HepG2 (cell line): ENCODE data around the gene RASA3.

Source experiments
- CCDC6 ChIP-seq: sonication (generic); formaldehyde crosslinking; IDR thresholded peaks from 2 replicates; pipeline ENCODE4 v1.8.1; 2022; ENCODE audit warnings: mild to moderate bottlenecking, missing genetic modification reagents, moderate library complexity
- PAX8 ChIP-seq: sonication (generic); formaldehyde crosslinking; IDR thresholded peaks from 2 replicates; pipeline ENCODE4 v1.8.0; 2022; ENCODE audit warnings: mild to moderate bottlenecking, missing genetic modification reagents, borderline replicate concordance
- ZKSCAN8 ChIP-seq: IDR thresholded peaks from 2 replicates; pipeline ENCODE4 v1.6.1; 2016; ENCODE audit warnings: borderline replicate concordance, missing genetic modification reagents, missing compliant biosample characterization
- TF ChIP-seq, protein P1 (sequence below): sonication (generic); formaldehyde crosslinking; IDR thresholded peaks from 2 replicates; pipeline ENCODE4 v1.5.0; 2020; ENCODE audit warnings: mild to moderate bottlenecking, missing genetic modification reagents, moderate library complexity

DNA sequence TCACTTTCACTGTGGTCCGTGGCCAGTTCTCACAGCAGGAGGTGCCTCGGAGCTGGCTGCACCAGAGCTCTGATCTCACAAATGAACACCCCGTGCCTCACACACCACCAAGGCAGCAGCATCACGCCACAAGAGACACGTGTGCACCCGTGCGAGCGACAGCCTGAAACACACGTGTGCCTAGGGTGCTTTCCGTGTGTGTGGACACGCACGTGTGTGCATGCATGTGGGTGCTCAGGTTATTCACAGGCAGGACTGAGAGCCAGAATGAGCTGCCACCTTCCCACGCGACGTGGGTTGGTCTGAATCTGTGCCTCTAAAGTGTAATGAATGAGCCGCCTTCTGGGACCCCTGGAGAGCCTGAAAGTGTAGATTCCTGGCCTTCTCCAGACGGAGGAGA is 90.9 kb downstream of the RASA3 start:
- TF ChIP-seq PAX8 (CRISPR knock-in tag): no peak
- TF ChIP-seq CCDC6 (CRISPR knock-in tag): no peak
- TF ChIP-seq, protein P1, sequence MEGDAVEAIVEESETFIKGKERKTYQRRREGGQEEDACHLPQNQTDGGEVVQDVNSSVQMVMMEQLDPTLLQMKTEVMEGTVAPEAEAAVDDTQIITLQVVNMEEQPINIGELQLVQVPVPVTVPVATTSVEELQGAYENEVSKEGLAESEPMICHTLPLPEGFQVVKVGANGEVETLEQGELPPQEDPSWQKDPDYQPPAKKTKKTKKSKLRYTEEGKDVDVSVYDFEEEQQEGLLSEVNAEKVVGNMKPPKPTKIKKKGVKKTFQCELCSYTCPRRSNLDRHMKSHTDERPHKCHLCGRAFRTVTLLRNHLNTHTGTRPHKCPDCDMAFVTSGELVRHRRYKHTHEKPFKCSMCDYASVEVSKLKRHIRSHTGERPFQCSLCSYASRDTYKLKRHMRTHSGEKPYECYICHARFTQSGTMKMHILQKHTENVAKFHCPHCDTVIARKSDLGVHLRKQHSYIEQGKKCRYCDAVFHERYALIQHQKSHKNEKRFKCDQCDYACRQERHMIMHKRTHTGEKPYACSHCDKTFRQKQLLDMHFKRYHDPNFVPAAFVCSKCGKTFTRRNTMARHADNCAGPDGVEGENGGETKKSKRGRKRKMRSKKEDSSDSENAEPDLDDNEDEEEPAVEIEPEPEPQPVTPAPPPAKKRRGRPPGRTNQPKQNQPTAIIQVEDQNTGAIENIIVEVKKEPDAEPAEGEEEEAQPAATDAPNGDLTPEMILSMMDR (CRISPR knock-in tag): no peak
- no peak for TF ChIP-seq ZKSCAN8 (CRISPR knock-in tag)
